Chondrocyte (in vitro differentiated cells): ENCODE results near the gene TSPOAP1. TPM values are rescaled to one million over a fixed set of nuclear protein-coding genes. Genes with fewer than 3 reads are reported as not detected.
A peak's percentile ranks its signal among the peaks of the same experiment; 100 is the strongest.

Source experiments
- DNase-seq: peaks from one replicate; pipeline ENCODE4 v3.0.0; 2021; ENCODE audit warnings: mixed read lengths, low spot score
- H3K27ac Mint-ChIP-seq: one replicate; pipeline ENCODE4 v1.8.0; 2021; ENCODE audit warnings: mild to moderate bottlenecking, moderate library complexity, mixed read lengths; ENCODE audit not compliant: unreplicated experiment
- H3K27me3 Mint-ChIP-seq: 2 replicates; pipeline ENCODE4 v1.8.0; 2021; ENCODE audit warnings: low read depth, mixed read lengths
- H3K36me3 Mint-ChIP-seq: 2 replicates; pipeline ENCODE4 v1.8.0; 2021; ENCODE audit warnings: low read depth, mixed read lengths
- H3K4me1 Mint-ChIP-seq: 2 replicates; pipeline ENCODE4 v1.8.0; 2021; ENCODE audit warnings: low read depth, mild to moderate bottlenecking, mixed read lengths
- H3K4me3 Mint-ChIP-seq: one replicate; pipeline ENCODE4 v1.8.0; 2021; ENCODE audit warnings: mild to moderate bottlenecking, moderate library complexity, mixed read lengths; ENCODE audit not compliant: unreplicated experiment
- H3K9me3 Mint-ChIP-seq: 2 replicates; pipeline ENCODE4 v1.8.0; 2021; ENCODE audit warnings: low read depth, mixed read lengths
- total RNA-seq: library from RNA; stranded (reverse); gene quantifications from 3 replicates; pipeline ENCODE4 v1.2.1, GENCODE V29; 2021
- TF ChIP-seq, protein P1 (sequence below): fragments of 200-600 bp; sonication (generic); IDR thresholded peaks from 2 replicates; pipeline ENCODE4 v1.5.0; 2021; ENCODE audit warnings: antibody characterized with exemption, mild to moderate bottlenecking, moderate library complexity

TSPOAP1 gene
- total RNA-seq, 1 donor from 2014 or later: 2.0 TPM

DNA sequence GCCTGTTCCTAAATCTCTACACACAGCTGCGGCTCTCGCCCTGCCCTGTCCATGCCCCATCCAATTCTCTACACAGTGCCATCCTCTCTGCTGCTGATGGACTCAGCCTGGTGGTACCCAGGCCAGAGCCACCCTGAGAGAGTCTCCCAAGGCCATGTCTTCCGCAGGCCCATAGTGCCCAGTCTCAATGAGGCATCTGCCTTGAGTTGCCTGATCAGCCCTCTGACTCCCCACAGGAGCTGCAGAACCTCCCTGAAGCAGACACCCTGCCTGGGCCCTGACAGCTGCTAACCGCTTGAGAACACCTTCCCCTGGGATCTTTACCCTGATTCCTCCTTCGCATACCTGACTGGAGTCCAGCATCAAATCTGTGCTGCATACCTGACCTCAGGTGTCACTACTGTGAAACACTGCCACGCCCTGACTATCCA is 13.3 kb downstream of the TSPOAP1 start:
- Mint-ChIP-seq H3K4me1 (no peaks in the 10 kb centered on the region), H3K9me3 (no peaks in the 10 kb centered on the region), H3K27ac (no peak overlapping the region), H3K4me3 (no peak overlapping the region), H3K27me3 (peaks cover 12% of the 10 kb centered on the region), H3K36me3 (no peaks in the 10 kb centered on the region)
- TF ChIP-seq, protein P1, sequence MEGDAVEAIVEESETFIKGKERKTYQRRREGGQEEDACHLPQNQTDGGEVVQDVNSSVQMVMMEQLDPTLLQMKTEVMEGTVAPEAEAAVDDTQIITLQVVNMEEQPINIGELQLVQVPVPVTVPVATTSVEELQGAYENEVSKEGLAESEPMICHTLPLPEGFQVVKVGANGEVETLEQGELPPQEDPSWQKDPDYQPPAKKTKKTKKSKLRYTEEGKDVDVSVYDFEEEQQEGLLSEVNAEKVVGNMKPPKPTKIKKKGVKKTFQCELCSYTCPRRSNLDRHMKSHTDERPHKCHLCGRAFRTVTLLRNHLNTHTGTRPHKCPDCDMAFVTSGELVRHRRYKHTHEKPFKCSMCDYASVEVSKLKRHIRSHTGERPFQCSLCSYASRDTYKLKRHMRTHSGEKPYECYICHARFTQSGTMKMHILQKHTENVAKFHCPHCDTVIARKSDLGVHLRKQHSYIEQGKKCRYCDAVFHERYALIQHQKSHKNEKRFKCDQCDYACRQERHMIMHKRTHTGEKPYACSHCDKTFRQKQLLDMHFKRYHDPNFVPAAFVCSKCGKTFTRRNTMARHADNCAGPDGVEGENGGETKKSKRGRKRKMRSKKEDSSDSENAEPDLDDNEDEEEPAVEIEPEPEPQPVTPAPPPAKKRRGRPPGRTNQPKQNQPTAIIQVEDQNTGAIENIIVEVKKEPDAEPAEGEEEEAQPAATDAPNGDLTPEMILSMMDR: no peak
- no peak for DNase-seq

DNA sequence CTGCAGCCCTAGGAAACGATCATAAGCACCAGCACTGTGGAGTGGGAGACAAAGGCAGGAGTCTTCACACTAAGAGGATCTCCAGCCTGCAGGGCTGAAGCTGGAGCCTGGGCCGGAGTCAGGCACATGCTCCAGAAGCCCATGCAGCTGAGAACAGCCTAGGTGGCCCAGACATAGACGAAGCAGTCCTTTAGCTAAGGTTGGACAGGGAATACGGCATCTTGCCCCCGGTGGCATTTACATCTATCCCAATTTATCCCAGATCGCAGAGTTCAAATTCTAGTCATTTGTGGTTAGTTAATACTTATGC is 13.9 kb downstream of the TSPOAP1 start:
- DNase-seq: no peak
- no peaks in the 10 kb centered on the region for H3K36me3 Mint-ChIP-seq

DNA sequence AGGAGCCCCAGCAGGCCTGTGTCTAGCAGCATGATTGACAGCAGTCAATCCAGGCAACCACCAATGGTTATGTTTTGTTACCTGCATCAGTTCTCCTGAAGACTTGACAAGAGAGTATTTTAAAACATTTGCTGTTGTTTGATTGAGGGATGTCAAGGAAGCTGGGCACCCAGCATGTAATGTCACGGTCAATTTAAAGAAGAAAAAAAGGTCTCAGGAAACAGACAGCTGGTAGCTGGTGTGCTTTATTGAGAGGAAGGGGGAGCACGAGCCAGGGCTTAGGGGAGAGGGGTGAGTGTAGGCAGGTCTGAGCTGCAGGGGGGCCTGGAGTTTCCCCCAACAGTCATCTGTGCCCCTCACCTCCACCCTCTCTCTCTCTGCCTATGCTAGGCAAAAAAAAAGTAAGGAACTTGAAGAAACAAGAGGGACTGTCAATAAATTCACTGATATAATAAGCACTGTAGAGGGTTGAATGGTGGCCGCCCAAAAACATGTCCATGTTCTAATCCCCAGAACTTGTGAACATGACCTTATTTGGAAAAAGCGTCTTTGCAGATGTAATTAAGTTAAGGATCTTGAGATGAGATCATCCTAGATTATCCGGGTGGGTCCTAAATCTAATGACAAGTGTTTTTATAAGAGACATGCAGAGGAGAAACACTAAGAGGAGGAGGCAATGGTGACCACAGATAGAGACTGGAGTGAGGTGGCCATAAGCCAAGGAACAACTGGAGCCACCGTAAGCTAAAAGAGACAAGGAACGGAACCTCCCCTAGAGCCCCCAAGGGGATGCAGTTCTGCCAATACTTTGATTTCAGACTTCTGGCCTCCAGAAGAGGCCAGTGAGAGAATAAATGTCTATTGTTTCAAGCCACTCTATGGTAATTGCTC is 14.5 kb downstream of the TSPOAP1 start:
- Mint-ChIP-seq H3K9me3 (no peaks in the 10 kb centered on the region), H3K4me1 (no peaks in the 10 kb centered on the region), H3K36me3 (no peaks in the 10 kb centered on the region), H3K27ac (no peak overlapping the region), H3K27me3 (peaks cover 15% of the 10 kb centered on the region), H3K4me3 (no peak overlapping the region)
- TF ChIP-seq, protein P1: no peak
- no peak for DNase-seq

More for the DNA sequence above, 13.9 kb downstream of the TSPOAP1 start:
- TF ChIP-seq, protein P1: no peak
- peaks cover 13% of the 10 kb centered on the region for H3K27me3 Mint-ChIP-seq
- no peaks in the 10 kb centered on the region for H3K9me3 Mint-ChIP-seq
- no peaks in the 10 kb centered on the region for H3K4me1 Mint-ChIP-seq
- no peak overlapping the region for H3K27ac Mint-ChIP-seq
- H3K4me3 Mint-ChIP-seq: no peak overlapping the region

DNA sequence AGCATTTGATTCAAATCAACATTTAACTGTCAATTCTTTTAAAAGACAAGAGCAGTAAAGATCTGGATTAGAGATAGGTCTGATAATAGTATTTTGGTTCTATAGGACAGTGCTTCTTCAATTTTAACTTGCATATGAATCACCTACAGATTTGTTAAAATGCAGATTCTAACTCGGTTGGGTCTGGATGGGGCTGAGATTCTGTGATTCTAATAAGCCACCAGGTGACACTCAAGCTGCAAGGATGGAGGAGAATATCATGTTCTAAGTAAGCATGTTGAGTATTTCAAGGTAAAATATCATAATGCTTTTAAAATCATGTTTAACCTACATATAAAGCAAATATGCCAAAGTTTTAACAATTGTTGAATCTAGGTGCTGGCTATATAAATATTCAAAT is 15.8 kb downstream of the TSPOAP1 start:
- H3K9me3 Mint-ChIP-seq: no peaks in the 10 kb centered on the region
- TF ChIP-seq, protein P1: no peak
- no peak for DNase-seq
- H3K4me1 Mint-ChIP-seq: no peaks in the 10 kb centered on the region
- no peak overlapping the region for H3K27ac Mint-ChIP-seq
- no peaks in the 10 kb centered on the region for H3K36me3 Mint-ChIP-seq
- peaks cover 16% of the 10 kb centered on the region for H3K27me3 Mint-ChIP-seq
- H3K4me3 Mint-ChIP-seq: no peak overlapping the region

DNA sequence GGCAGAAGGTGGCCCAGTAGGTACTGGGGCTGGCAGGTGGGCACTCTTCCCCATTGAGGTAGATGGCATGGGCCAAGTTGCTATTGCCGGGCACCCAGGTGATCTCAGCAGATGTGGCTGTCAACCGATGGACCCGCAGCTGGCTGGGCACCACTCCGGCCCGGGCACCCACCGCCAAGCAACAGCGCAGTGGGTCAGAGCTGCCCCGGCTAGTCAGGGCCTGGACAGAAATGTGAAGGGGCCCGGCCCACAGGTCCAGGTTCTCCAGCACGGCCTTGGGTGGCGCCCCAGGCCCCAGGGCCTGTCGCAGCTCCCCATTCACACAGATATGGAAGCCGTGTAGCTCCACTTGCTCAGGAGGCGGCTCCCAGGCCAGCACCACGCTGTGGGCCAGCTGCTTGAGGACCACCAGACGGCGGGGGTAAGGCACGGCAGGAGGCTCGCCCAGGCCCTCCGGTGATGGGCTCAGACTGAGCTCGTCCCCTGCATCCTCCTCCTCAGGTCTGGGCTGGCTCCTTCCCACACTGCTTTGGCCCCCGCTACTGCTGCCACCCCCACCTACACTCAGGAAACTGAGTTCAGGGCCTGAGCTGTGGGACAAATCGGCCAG is 16.5 kb downstream of the TSPOAP1 start:
- no peaks in the 10 kb centered on the region for H3K4me1 Mint-ChIP-seq
- TF ChIP-seq, protein P1: no peak
- H3K27ac Mint-ChIP-seq: no peak overlapping the region
- no peaks in the 10 kb centered on the region for H3K36me3 Mint-ChIP-seq
- H3K4me3 Mint-ChIP-seq: no peak overlapping the region
- peaks cover 14% of the 10 kb centered on the region for H3K27me3 Mint-ChIP-seq
- peak; percentile 91 for DNase-seq
- H3K9me3 Mint-ChIP-seq: no peaks in the 10 kb centered on the region
